ENCODE results near the gene ZNF516.

ZNF516 gene

GRCh38 chr18:76422838-76423237 is 72.2 kb downstream of the ZNF516 start:
- H3K4me2 ChIP-seq (ENCODE audit: low read length, poor library complexity, severe bottlenecking), result no peak overlapping the region
- H3K4ac ChIP-seq (ENCODE audit: low read depth in 1 of 2, low read length in 2 of 2), result no peak overlapping the region
- no peak for DNase-seq
- H2BK12ac ChIP-seq (ENCODE audit: low read length in 2 of 2), result no peak overlapping the region
- no peak overlapping the region for H3K14ac ChIP-seq (ENCODE audit: low read length in 2 of 2)
- no peak overlapping the region for H3K9ac ChIP-seq (ENCODE audit: low read length)
- no peak overlapping the region for H2AK5ac ChIP-seq (ENCODE audit: low read length, severe bottlenecking)
- peaks cover 7% of the 10 kb centered on the region for H3K4me1 ChIP-seq (ENCODE audit: control insufficient read depth, insufficient read depth, low read depth, low read length)
- H3K18ac ChIP-seq (ENCODE audit: low read depth in 1 of 2, low read length in 2 of 2), result no peak overlapping the region
- no peak overlapping the region for H2BK120ac ChIP-seq (ENCODE audit: low read depth, low read length)
- no peak overlapping the region for H3K27ac ChIP-seq (ENCODE audit: low read length, poor library complexity, severe bottlenecking)
- H3K9me3 ChIP-seq (ENCODE audit: control insufficient read depth, low read length), result no peaks in the 10 kb centered on the region
- H4K91ac ChIP-seq (ENCODE audit: low read length), result no peak overlapping the region
- H2BK5ac ChIP-seq (ENCODE audit: low read depth, low read length, poor library complexity, severe bottlenecking), result no peak overlapping the region
- 95% methylated on average over 7 of the region's 7 CpGs for WGBS
- no peak overlapping the region for H3K4me3 ChIP-seq (ENCODE audit: insufficient read depth in 1 of 2, low read depth in 1 of 2, low read length in 2 of 2)
- peaks cover 13% of the 10 kb centered on the region for H3K79me1 ChIP-seq (replicated peaks; ENCODE audit: low read length, poor library complexity, severe bottlenecking)
- no peak overlapping the region for H2BK15ac ChIP-seq (ENCODE audit: low read depth, poor library complexity, severe bottlenecking)
- no peaks in the 10 kb centered on the region for H3K27me3 ChIP-seq (ENCODE audit: control insufficient read depth in 1 of 2, insufficient read depth in 1 of 2, low read length in 2 of 2)
- H3K23ac ChIP-seq (ENCODE audit: low read length in 2 of 2), result no peak overlapping the region
- no peak overlapping the region for H4K8ac ChIP-seq (ENCODE audit: low read length)
- H3K36me3 ChIP-seq (ENCODE audit: control insufficient read depth in 1 of 2, insufficient read depth in 2 of 2, low read depth in 1 of 2, low read length in 2 of 2), result peaks cover 4 to 6% of the 10 kb centered on the region in 2 experiments
- H2AFZ ChIP-seq (ENCODE audit: low read depth, low read length), result no peak overlapping the region

- DNase-seq, result no peak
- no peak overlapping the region for H3K23ac ChIP-seq (ENCODE audit: low read length in 2 of 2)
- peaks cover 4 to 6% of the 10 kb centered on the region in 2 experiments for H3K36me3 ChIP-seq (ENCODE audit: control insufficient read depth in 1 of 2, insufficient read depth in 2 of 2, low read depth in 1 of 2, low read length in 2 of 2)
- 96% methylated on average over 10 of the region's 11 CpGs for WGBS
- no peak overlapping the region for H2BK12ac ChIP-seq (ENCODE audit: low read length in 2 of 2)
- no peaks in the 10 kb centered on the region for H3K9me3 ChIP-seq (ENCODE audit: control insufficient read depth, low read length)
- no peak overlapping the region for H3K4me2 ChIP-seq (ENCODE audit: low read length, poor library complexity, severe bottlenecking)
- H2BK5ac ChIP-seq (ENCODE audit: low read depth, low read length, poor library complexity, severe bottlenecking), result no peak overlapping the region
- no peak overlapping the region for H3K14ac ChIP-seq (ENCODE audit: low read length in 2 of 2)
- no peak overlapping the region for H2BK15ac ChIP-seq (ENCODE audit: low read depth, poor library complexity, severe bottlenecking)
- H4K91ac ChIP-seq (ENCODE audit: low read length), result no peak overlapping the region
- no peak overlapping the region for H3K9ac ChIP-seq (ENCODE audit: low read length)
- H2AFZ ChIP-seq (ENCODE audit: low read depth, low read length), result no peak overlapping the region
- H3K79me1 ChIP-seq (replicated peaks; ENCODE audit: low read length, poor library complexity, severe bottlenecking), result peaks cover 13% of the 10 kb centered on the region
- H3K4me1 ChIP-seq (ENCODE audit: control insufficient read depth, insufficient read depth, low read depth, low read length), result peaks cover 7% of the 10 kb centered on the region
- H2BK120ac ChIP-seq (ENCODE audit: low read depth, low read length), result no peak overlapping the region
- no peaks in the 10 kb centered on the region for H3K27me3 ChIP-seq (ENCODE audit: control insufficient read depth in 1 of 2, insufficient read depth in 1 of 2, low read length in 2 of 2)
- H2AK5ac ChIP-seq (ENCODE audit: low read length, severe bottlenecking), result no peak overlapping the region
- H4K8ac ChIP-seq (ENCODE audit: low read length), result no peak overlapping the region
- H3K27ac ChIP-seq (ENCODE audit: low read length, poor library complexity, severe bottlenecking), result no peak overlapping the region
- H3K4ac ChIP-seq (ENCODE audit: low read depth in 1 of 2, low read length in 2 of 2), result no peak overlapping the region
- H3K4me3 ChIP-seq (ENCODE audit: insufficient read depth in 1 of 2, low read depth in 1 of 2, low read length in 2 of 2), result no peak overlapping the region
- no peak overlapping the region for H3K18ac ChIP-seq (ENCODE audit: low read depth in 1 of 2, low read length in 2 of 2)
These were observed 72.9 kb downstream of the ZNF516 start for GRCh38 chr18:76422121-76422520.

- no peak overlapping the region for H2AK5ac ChIP-seq (ENCODE audit: low read length, severe bottlenecking)
- DNase-seq, result no peak
- H3K4me2 ChIP-seq (ENCODE audit: low read length, poor library complexity, severe bottlenecking), result no peak overlapping the region
- no peak overlapping the region for H4K91ac ChIP-seq (ENCODE audit: low read length)
- H3K9me3 ChIP-seq (ENCODE audit: control insufficient read depth, low read length), result no peaks in the 10 kb centered on the region
- H2BK120ac ChIP-seq (ENCODE audit: low read depth, low read length), result no peak overlapping the region
- no peak overlapping the region for H4K8ac ChIP-seq (ENCODE audit: low read length)
- no peak overlapping the region for H3K27ac ChIP-seq (ENCODE audit: low read length, poor library complexity, severe bottlenecking)
- H3K23ac ChIP-seq (ENCODE audit: low read length in 2 of 2), result no peak overlapping the region
- H3K4me1 ChIP-seq (ENCODE audit: control insufficient read depth, insufficient read depth, low read depth, low read length), result peaks cover 6% of the 10 kb centered on the region
- H2BK15ac ChIP-seq (ENCODE audit: low read depth, poor library complexity, severe bottlenecking), result no peak overlapping the region
- H2AFZ ChIP-seq (ENCODE audit: low read depth, low read length), result no peak overlapping the region
- H2BK5ac ChIP-seq (ENCODE audit: low read depth, low read length, poor library complexity, severe bottlenecking), result no peak overlapping the region
- H3K79me1 ChIP-seq (replicated peaks; ENCODE audit: low read length, poor library complexity, severe bottlenecking), result peaks cover 16% of the 10 kb centered on the region
- no peak overlapping the region for H2BK12ac ChIP-seq (ENCODE audit: low read length in 2 of 2)
- H3K14ac ChIP-seq (ENCODE audit: low read length in 2 of 2), result no peak overlapping the region
- no peak overlapping the region for H3K4ac ChIP-seq (ENCODE audit: low read depth in 1 of 2, low read length in 2 of 2)
- H3K36me3 ChIP-seq (ENCODE audit: control insufficient read depth in 1 of 2, insufficient read depth in 2 of 2, low read depth in 1 of 2, low read length in 2 of 2), result peaks cover 4 to 6% of the 10 kb centered on the region in 2 experiments
- no peaks in the 10 kb centered on the region for H3K27me3 ChIP-seq (ENCODE audit: control insufficient read depth in 1 of 2, insufficient read depth in 1 of 2, low read length in 2 of 2)
- no peak overlapping the region for H3K9ac ChIP-seq (ENCODE audit: low read length)
- no peak overlapping the region for H3K18ac ChIP-seq (ENCODE audit: low read depth in 1 of 2, low read length in 2 of 2)
- H3K4me3 ChIP-seq (ENCODE audit: insufficient read depth in 1 of 2, low read depth in 1 of 2, low read length in 2 of 2), result no peak overlapping the region
- WGBS, result 100% methylated on average over 3 of the region's 3 CpGs
These were observed 73.4 kb downstream of the ZNF516 start for GRCh38 chr18:76421685-76422078.

GRCh38 chr18:76420898-76421684 is 74.0 kb downstream of the ZNF516 start:
- H3K9ac ChIP-seq (ENCODE audit: low read length), result no peak overlapping the region
- H3K23ac ChIP-seq (ENCODE audit: low read length in 2 of 2), result no peak overlapping the region
- H2BK5ac ChIP-seq (ENCODE audit: low read depth, low read length, poor library complexity, severe bottlenecking), result no peak overlapping the region
- no peak overlapping the region for H4K91ac ChIP-seq (ENCODE audit: low read length)
- H3K4me2 ChIP-seq (ENCODE audit: low read length, poor library complexity, severe bottlenecking), result no peak overlapping the region
- H3K18ac ChIP-seq (ENCODE audit: low read depth in 1 of 2, low read length in 2 of 2), result no peak overlapping the region
- H3K4me3 ChIP-seq (ENCODE audit: insufficient read depth in 1 of 2, low read depth in 1 of 2, low read length in 2 of 2), result no peak overlapping the region
- H4K8ac ChIP-seq (ENCODE audit: low read length), result no peak overlapping the region
- DNase-seq, result no peak
- no peak overlapping the region for H2AK5ac ChIP-seq (ENCODE audit: low read length, severe bottlenecking)
- 85% methylated on average over 13 of the region's 13 CpGs for WGBS
- H3K79me1 ChIP-seq (replicated peaks; ENCODE audit: low read length, poor library complexity, severe bottlenecking), result peaks cover 16% of the 10 kb centered on the region
- no peak overlapping the region for H2AFZ ChIP-seq (ENCODE audit: low read depth, low read length)
- H3K4ac ChIP-seq (ENCODE audit: low read depth in 1 of 2, low read length in 2 of 2), result no peak overlapping the region
- no peak overlapping the region for H2BK120ac ChIP-seq (ENCODE audit: low read depth, low read length)
- no peak overlapping the region for H2BK12ac ChIP-seq (ENCODE audit: low read length in 2 of 2)
- H3K4me1 ChIP-seq (ENCODE audit: control insufficient read depth, insufficient read depth, low read depth, low read length), result peaks cover 6% of the 10 kb centered on the region
- H3K9me3 ChIP-seq (ENCODE audit: control insufficient read depth, low read length), result no peaks in the 10 kb centered on the region
- H2BK15ac ChIP-seq (ENCODE audit: low read depth, poor library complexity, severe bottlenecking), result no peak overlapping the region
- peaks cover 4 to 6% of the 10 kb centered on the region in 2 experiments for H3K36me3 ChIP-seq (ENCODE audit: control insufficient read depth in 1 of 2, insufficient read depth in 2 of 2, low read depth in 1 of 2, low read length in 2 of 2)
- H3K27me3 ChIP-seq (ENCODE audit: control insufficient read depth in 1 of 2, insufficient read depth in 1 of 2, low read length in 2 of 2), result no peaks in the 10 kb centered on the region
- no peak overlapping the region for H3K27ac ChIP-seq (ENCODE audit: low read length, poor library complexity, severe bottlenecking)
- H3K14ac ChIP-seq (ENCODE audit: low read length in 2 of 2), result no peak overlapping the region
